ENCODE results near the gene DMXL2.

Gene DMXL2

GRCh38 chr15:51621936-51622603 lies 501 bp downstream of the DMXL2 start:
- peak overlapping the region in 1 of 2 experiments; percentile 88 for H3K14ac ChIP-seq (ENCODE audit: low read length in 2 of 2)
- H4K8ac ChIP-seq (ENCODE audit: low read length) = peak overlapping the region; percentile 78
- peak; percentile 82 for DNase-seq
- peak overlapping the region in 1 of 2 experiments; percentile 38 for H2BK12ac ChIP-seq (ENCODE audit: low read length in 2 of 2)
- peak overlapping the region; percentile 90 to 96 for H3K18ac ChIP-seq (ENCODE audit: low read depth in 1 of 2, low read length in 2 of 2)
- peak overlapping the region; percentile 91 to 94 for H3K4me3 ChIP-seq (ENCODE audit: insufficient read depth in 1 of 2, low read depth in 1 of 2, low read length in 2 of 2)
- H3K4me2 ChIP-seq (ENCODE audit: low read length, poor library complexity, severe bottlenecking) = peak overlapping the region; percentile 93
- peak overlapping the region; percentile 91 for H3K9ac ChIP-seq (ENCODE audit: low read length)
- H2AK5ac ChIP-seq (ENCODE audit: low read length, severe bottlenecking) = no peak overlapping the region
- no peaks in the 10 kb centered on the region for H3K9me3 ChIP-seq (ENCODE audit: control insufficient read depth, low read length)
- H2AFZ ChIP-seq (ENCODE audit: low read depth, low read length) = peak overlapping the region; percentile 76
- H2BK120ac ChIP-seq (ENCODE audit: low read depth, low read length) = peak overlapping the region; percentile 78
- 0% methylated on average over 42 of the region's 44 CpGs for WGBS
- H2BK15ac ChIP-seq (ENCODE audit: low read depth, poor library complexity, severe bottlenecking) = peak overlapping the region; percentile 60
- peak overlapping the region; percentile 72 for H3K27ac ChIP-seq (ENCODE audit: low read length, poor library complexity, severe bottlenecking)
- H3K27me3 ChIP-seq (ENCODE audit: control insufficient read depth in 1 of 2, insufficient read depth in 1 of 2, low read length in 2 of 2) = peaks cover 0 to 4% of the 10 kb centered on the region in 2 experiments
- H3K4ac ChIP-seq (ENCODE audit: low read depth in 1 of 2, low read length in 2 of 2) = peak overlapping the region; percentile 10 to 77
- no peak overlapping the region for H2BK5ac ChIP-seq (ENCODE audit: low read depth, low read length, poor library complexity, severe bottlenecking)
- peak overlapping the region in 1 of 2 experiments; percentile 96 for H3K23ac ChIP-seq (ENCODE audit: low read length in 2 of 2)
- no peaks in the 10 kb centered on the region for H3K4me1 ChIP-seq (ENCODE audit: control insufficient read depth, insufficient read depth, low read depth, low read length)
- H3K36me3 ChIP-seq (ENCODE audit: control insufficient read depth in 1 of 2, insufficient read depth in 2 of 2, low read depth in 1 of 2, low read length in 2 of 2) = no peaks in the 10 kb centered on the region
- peaks cover 9% of the 10 kb centered on the region for H3K79me1 ChIP-seq (replicated peaks; ENCODE audit: low read length, poor library complexity, severe bottlenecking)
- H4K91ac ChIP-seq (ENCODE audit: low read length) = peak overlapping the region; percentile 77

DNA sequence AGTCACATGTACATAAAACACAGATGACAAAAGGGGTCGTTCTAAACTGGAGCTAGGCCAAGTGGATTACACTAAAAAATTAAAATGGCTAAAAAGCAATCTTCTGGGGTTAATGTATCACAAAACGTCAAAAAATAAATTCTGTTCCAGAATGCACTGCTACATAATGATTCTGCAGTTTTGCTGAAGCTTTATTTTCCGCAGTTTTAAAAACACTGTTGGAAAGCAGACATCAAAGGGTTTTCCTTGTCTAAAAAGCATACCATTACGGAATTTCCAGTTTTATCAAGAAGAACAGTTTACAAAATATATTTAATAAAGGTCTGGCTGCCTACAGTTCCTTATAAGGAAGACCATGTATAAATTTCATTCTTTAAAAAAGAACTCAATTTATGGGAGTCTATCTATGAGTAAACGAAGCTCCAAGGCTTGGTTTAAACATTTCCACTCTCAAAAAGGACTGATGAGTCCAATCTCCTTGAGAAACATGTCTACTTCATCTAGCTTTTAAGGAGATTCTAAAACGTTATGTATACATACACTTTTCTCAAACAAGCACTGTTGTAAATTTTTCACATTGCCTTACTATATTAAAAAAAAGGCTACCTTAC lies 1.3 kb downstream of the DMXL2 start:
- H2AK5ac ChIP-seq (ENCODE audit: low read length, severe bottlenecking) = no peak overlapping the region
- H2BK5ac ChIP-seq (ENCODE audit: low read depth, low read length, poor library complexity, severe bottlenecking) = no peak overlapping the region
- H3K18ac ChIP-seq (ENCODE audit: low read depth in 1 of 2, low read length in 2 of 2) = no peak overlapping the region
- no peaks in the 10 kb centered on the region for H3K36me3 ChIP-seq (ENCODE audit: control insufficient read depth in 1 of 2, insufficient read depth in 2 of 2, low read depth in 1 of 2, low read length in 2 of 2)
- H4K91ac ChIP-seq (ENCODE audit: low read length) = no peak overlapping the region
- H4K8ac ChIP-seq (ENCODE audit: low read length) = no peak overlapping the region
- peak overlapping the region; percentile 91 for H3K9ac ChIP-seq (ENCODE audit: low read length)
- H3K27ac ChIP-seq (ENCODE audit: low read length, poor library complexity, severe bottlenecking) = no peak overlapping the region
- H3K4ac ChIP-seq (ENCODE audit: low read depth in 1 of 2, low read length in 2 of 2) = no peak overlapping the region
- H3K79me1 ChIP-seq (replicated peaks; ENCODE audit: low read length, poor library complexity, severe bottlenecking) = peaks cover 11% of the 10 kb centered on the region
- 56% methylated on average over 5 of the region's 6 CpGs for WGBS
- no peak overlapping the region for H2BK15ac ChIP-seq (ENCODE audit: low read depth, poor library complexity, severe bottlenecking)
- H3K4me2 ChIP-seq (ENCODE audit: low read length, poor library complexity, severe bottlenecking) = peak overlapping the region; percentile 93
- H2AFZ ChIP-seq (ENCODE audit: low read depth, low read length) = no peak overlapping the region
- no peaks in the 10 kb centered on the region for H3K27me3 ChIP-seq (ENCODE audit: control insufficient read depth in 1 of 2, insufficient read depth in 1 of 2, low read length in 2 of 2)
- peak; percentile 16 for DNase-seq
- no peak overlapping the region for H2BK12ac ChIP-seq (ENCODE audit: low read length in 2 of 2)
- H2BK120ac ChIP-seq (ENCODE audit: low read depth, low read length) = no peak overlapping the region
- H3K9me3 ChIP-seq (ENCODE audit: control insufficient read depth, low read length) = no peaks in the 10 kb centered on the region
- H3K4me1 ChIP-seq (ENCODE audit: control insufficient read depth, insufficient read depth, low read depth, low read length) = no peaks in the 10 kb centered on the region
- H3K14ac ChIP-seq (ENCODE audit: low read length in 2 of 2) = no peak overlapping the region
- peak overlapping the region in 1 of 2 experiments; percentile 94 for H3K4me3 ChIP-seq (ENCODE audit: insufficient read depth in 1 of 2, low read depth in 1 of 2, low read length in 2 of 2)
- H3K23ac ChIP-seq (ENCODE audit: low read length in 2 of 2) = no peak overlapping the region

DNA sequence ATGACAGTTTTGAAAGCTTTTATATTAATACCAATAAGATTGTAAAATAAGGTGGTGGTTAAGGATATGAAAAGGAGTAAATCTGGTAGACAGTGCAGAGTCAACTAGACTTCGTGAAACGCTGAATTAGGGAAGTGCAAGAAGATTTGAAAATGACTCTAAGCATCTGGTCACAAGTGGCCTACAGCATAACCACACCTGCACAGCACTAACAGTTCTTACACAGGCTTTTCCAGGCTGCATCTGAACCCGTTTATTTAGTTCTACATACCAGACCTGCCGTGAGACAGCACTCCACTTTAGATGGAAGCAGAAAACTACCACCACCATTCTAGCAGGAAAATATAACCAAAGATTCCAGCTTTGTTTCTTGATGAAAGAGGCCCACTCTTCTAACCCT lies 1.9 kb downstream of the DMXL2 start:
- peak overlapping the region; percentile 24 for H4K8ac ChIP-seq (ENCODE audit: low read length)
- H2BK12ac ChIP-seq (ENCODE audit: low read length in 2 of 2) = no peak overlapping the region
- peak overlapping the region in 1 of 2 experiments; percentile 94 for H3K4me3 ChIP-seq (ENCODE audit: insufficient read depth in 1 of 2, low read depth in 1 of 2, low read length in 2 of 2)
- H2BK120ac ChIP-seq (ENCODE audit: low read depth, low read length) = no peak overlapping the region
- no peak overlapping the region for H4K91ac ChIP-seq (ENCODE audit: low read length)
- no peak overlapping the region for H2BK15ac ChIP-seq (ENCODE audit: low read depth, poor library complexity, severe bottlenecking)
- H3K27ac ChIP-seq (ENCODE audit: low read length, poor library complexity, severe bottlenecking) = no peak overlapping the region
- no peaks in the 10 kb centered on the region for H3K36me3 ChIP-seq (ENCODE audit: control insufficient read depth in 1 of 2, insufficient read depth in 2 of 2, low read depth in 1 of 2, low read length in 2 of 2)
- peak overlapping the region; percentile 91 for H3K9ac ChIP-seq (ENCODE audit: low read length)
- no peaks in the 10 kb centered on the region for H3K9me3 ChIP-seq (ENCODE audit: control insufficient read depth, low read length)
- no peak for DNase-seq
- peaks cover 11% of the 10 kb centered on the region for H3K79me1 ChIP-seq (replicated peaks; ENCODE audit: low read length, poor library complexity, severe bottlenecking)
- no peak overlapping the region for H3K14ac ChIP-seq (ENCODE audit: low read length in 2 of 2)
- no peak overlapping the region for H2BK5ac ChIP-seq (ENCODE audit: low read depth, low read length, poor library complexity, severe bottlenecking)
- H3K18ac ChIP-seq (ENCODE audit: low read depth in 1 of 2, low read length in 2 of 2) = no peak overlapping the region
- 66% methylated on average over 4 of the region's 4 CpGs for WGBS
- peak overlapping the region in 1 of 2 experiments; percentile 28 for H3K4ac ChIP-seq (ENCODE audit: low read depth in 1 of 2, low read length in 2 of 2)
- H3K23ac ChIP-seq (ENCODE audit: low read length in 2 of 2) = peak overlapping the region in 1 of 2 experiments; percentile 80
- H3K4me1 ChIP-seq (ENCODE audit: control insufficient read depth, insufficient read depth, low read depth, low read length) = no peaks in the 10 kb centered on the region
- peak overlapping the region; percentile 53 for H3K4me2 ChIP-seq (ENCODE audit: low read length, poor library complexity, severe bottlenecking)
- H2AK5ac ChIP-seq (ENCODE audit: low read length, severe bottlenecking) = peak overlapping the region; percentile 36
- no peaks in the 10 kb centered on the region for H3K27me3 ChIP-seq (ENCODE audit: control insufficient read depth in 1 of 2, insufficient read depth in 1 of 2, low read length in 2 of 2)
- no peak overlapping the region for H2AFZ ChIP-seq (ENCODE audit: low read depth, low read length)

DNA sequence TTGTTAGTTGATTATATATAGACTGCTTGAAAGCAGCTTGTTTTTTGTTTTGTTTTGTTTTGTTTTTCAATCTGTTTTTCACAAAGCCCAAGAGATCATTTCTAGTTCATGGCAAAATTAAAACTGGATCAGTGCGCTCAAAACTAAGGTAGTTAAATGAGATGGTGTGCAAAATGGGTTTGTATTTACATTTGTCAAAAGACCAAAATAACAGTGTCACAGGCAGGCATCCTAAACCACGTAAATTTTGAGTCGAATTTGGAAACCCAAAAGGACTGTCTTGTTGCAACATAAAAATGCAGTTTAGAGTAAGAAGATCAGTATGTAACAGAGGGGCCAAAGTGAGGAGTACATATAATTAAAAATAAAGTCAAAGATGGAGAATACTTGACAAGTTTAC lies 2.4 kb downstream of the DMXL2 start:
- H3K79me1 ChIP-seq (replicated peaks; ENCODE audit: low read length, poor library complexity, severe bottlenecking) = peaks cover 14% of the 10 kb centered on the region
- H2AFZ ChIP-seq (ENCODE audit: low read depth, low read length) = no peak overlapping the region
- H3K4me2 ChIP-seq (ENCODE audit: low read length, poor library complexity, severe bottlenecking) = no peak overlapping the region
- no peak overlapping the region for H4K91ac ChIP-seq (ENCODE audit: low read length)
- no peak overlapping the region for H3K4me3 ChIP-seq (ENCODE audit: insufficient read depth in 1 of 2, low read depth in 1 of 2, low read length in 2 of 2)
- WGBS = 87% methylated on average over 3 of the region's 3 CpGs
- H3K4ac ChIP-seq (ENCODE audit: low read depth in 1 of 2, low read length in 2 of 2) = no peak overlapping the region
- no peak overlapping the region for H2BK5ac ChIP-seq (ENCODE audit: low read depth, low read length, poor library complexity, severe bottlenecking)
- no peak overlapping the region for H2BK120ac ChIP-seq (ENCODE audit: low read depth, low read length)
- no peaks in the 10 kb centered on the region for H3K27me3 ChIP-seq (ENCODE audit: control insufficient read depth in 1 of 2, insufficient read depth in 1 of 2, low read length in 2 of 2)
- no peak overlapping the region for H4K8ac ChIP-seq (ENCODE audit: low read length)
- H3K9ac ChIP-seq (ENCODE audit: low read length) = no peak overlapping the region
- no peaks in the 10 kb centered on the region for H3K4me1 ChIP-seq (ENCODE audit: control insufficient read depth, insufficient read depth, low read depth, low read length)
- no peaks in the 10 kb centered on the region for H3K9me3 ChIP-seq (ENCODE audit: control insufficient read depth, low read length)
- no peak overlapping the region for H3K18ac ChIP-seq (ENCODE audit: low read depth in 1 of 2, low read length in 2 of 2)
- no peak overlapping the region for H3K27ac ChIP-seq (ENCODE audit: low read length, poor library complexity, severe bottlenecking)
- H2BK12ac ChIP-seq (ENCODE audit: low read length in 2 of 2) = no peak overlapping the region
- no peak overlapping the region for H3K14ac ChIP-seq (ENCODE audit: low read length in 2 of 2)
- no peak overlapping the region for H2BK15ac ChIP-seq (ENCODE audit: low read depth, poor library complexity, severe bottlenecking)
- DNase-seq = no peak
- no peak overlapping the region for H3K23ac ChIP-seq (ENCODE audit: low read length in 2 of 2)
- H3K36me3 ChIP-seq (ENCODE audit: control insufficient read depth in 1 of 2, insufficient read depth in 2 of 2, low read depth in 1 of 2, low read length in 2 of 2) = no peaks in the 10 kb centered on the region
- no peak overlapping the region for H2AK5ac ChIP-seq (ENCODE audit: low read length, severe bottlenecking)
